Fibroblast of lung (primary cell): Measurements from ENCODE around the gene WDR26.

Experiments
- EZH2 ChIP-seq: IDR thresholded peaks from 2 replicates; pipeline ENCODE4 v1.5.1; 2012; ENCODE audit warnings: low read length, control low read depth, mild to moderate bottlenecking; ENCODE audit errors: missing control alignments
- TF ChIP-seq, protein P1 (sequence below), 2 donors: IDR thresholded peaks in 1 of 2; conservative IDR thresholded peaks in 1 of 2; 1 replicate in 1 of 2; 2 replicates in 1 of 2; pipeline ENCODE4 v1.5.1; 2011 to 2012; ENCODE audit warnings: low read length in 2 of 2, control low read depth in 1 of 2, inconsistent platforms in 1 of 2, low read depth in 1 of 2, mild to moderate bottlenecking in 1 of 2

DNA sequence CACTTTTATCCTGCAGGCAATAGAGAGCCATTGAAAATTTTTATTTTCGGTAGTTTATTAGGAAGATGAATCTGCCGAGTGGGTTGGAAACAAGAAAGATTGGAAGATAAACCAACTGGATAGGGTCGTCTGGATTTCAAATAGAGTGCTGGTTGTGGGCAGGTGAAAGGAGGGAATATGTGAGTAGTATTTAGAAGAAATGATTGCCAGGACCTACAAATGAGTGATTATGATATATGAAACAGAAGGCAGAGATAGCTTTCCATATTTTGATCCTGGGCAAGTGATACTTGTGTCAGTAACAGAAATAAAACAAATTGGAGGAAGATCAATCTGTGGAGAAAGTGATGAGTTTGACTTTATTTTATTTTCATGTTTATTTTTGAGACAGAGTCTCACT lies 75.4 kb downstream of the WDR26 start:
- TF ChIP-seq, protein P1, sequence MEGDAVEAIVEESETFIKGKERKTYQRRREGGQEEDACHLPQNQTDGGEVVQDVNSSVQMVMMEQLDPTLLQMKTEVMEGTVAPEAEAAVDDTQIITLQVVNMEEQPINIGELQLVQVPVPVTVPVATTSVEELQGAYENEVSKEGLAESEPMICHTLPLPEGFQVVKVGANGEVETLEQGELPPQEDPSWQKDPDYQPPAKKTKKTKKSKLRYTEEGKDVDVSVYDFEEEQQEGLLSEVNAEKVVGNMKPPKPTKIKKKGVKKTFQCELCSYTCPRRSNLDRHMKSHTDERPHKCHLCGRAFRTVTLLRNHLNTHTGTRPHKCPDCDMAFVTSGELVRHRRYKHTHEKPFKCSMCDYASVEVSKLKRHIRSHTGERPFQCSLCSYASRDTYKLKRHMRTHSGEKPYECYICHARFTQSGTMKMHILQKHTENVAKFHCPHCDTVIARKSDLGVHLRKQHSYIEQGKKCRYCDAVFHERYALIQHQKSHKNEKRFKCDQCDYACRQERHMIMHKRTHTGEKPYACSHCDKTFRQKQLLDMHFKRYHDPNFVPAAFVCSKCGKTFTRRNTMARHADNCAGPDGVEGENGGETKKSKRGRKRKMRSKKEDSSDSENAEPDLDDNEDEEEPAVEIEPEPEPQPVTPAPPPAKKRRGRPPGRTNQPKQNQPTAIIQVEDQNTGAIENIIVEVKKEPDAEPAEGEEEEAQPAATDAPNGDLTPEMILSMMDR (conservative IDR thresholded peaks at IDR 0.05 in 1 of 2, IDR thresholded peaks at IDR 0.05 in 1 of 2; ENCODE audit: low read depth in 1 of 2, low read length in 2 of 2), result no peak
- no peak for TF ChIP-seq EZH2
